ENCODE results near the gene RNASEH2B. TPM values are rescaled to one million over a fixed set of nuclear protein-coding genes. Genes with fewer than 3 reads are reported as not detected.
A peak's percentile ranks its signal among the peaks of the same experiment; 100 is the strongest.

RNASEH2B gene
- total RNA-seq, 1 donor from 2014 or later: 9.3 TPM

DNA sequence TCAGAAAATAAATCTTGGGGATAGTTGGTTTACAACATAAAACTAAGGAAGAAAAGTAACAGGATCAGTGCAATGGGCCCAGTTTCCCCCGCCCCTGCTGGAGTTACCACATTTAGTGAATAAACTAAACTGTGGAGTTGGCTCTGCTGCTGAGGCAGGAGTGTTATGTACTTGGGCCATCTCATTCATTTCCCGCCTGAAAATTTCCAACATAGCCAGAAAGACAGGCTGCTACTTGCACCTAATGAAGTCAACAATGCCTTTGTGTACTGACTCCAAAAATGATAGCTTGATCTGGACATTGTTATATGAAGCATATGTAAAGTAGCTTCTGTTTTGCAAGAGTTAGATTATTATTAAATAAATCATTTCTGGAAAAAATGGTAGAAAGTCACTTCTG is 7.9 kb upstream of the RNASEH2B start:
- Mint-ChIP-seq H3K4me1 (ENCODE audit: unreplicated experiment) (no peaks in the 10 kb centered on the region), H3K4me3 (ENCODE audit: unreplicated experiment) (no peak overlapping the region), H3K36me3 (ENCODE audit: low read depth, unreplicated experiment) (no peaks in the 10 kb centered on the region), H3K9me3 (ENCODE audit: unreplicated experiment) (no peaks in the 10 kb centered on the region), H3K27ac (ENCODE audit: unreplicated experiment) (no peak overlapping the region), H3K27me3 (ENCODE audit: unreplicated experiment) (no peaks in the 10 kb centered on the region)
- TF ChIP-seq, protein P1, sequence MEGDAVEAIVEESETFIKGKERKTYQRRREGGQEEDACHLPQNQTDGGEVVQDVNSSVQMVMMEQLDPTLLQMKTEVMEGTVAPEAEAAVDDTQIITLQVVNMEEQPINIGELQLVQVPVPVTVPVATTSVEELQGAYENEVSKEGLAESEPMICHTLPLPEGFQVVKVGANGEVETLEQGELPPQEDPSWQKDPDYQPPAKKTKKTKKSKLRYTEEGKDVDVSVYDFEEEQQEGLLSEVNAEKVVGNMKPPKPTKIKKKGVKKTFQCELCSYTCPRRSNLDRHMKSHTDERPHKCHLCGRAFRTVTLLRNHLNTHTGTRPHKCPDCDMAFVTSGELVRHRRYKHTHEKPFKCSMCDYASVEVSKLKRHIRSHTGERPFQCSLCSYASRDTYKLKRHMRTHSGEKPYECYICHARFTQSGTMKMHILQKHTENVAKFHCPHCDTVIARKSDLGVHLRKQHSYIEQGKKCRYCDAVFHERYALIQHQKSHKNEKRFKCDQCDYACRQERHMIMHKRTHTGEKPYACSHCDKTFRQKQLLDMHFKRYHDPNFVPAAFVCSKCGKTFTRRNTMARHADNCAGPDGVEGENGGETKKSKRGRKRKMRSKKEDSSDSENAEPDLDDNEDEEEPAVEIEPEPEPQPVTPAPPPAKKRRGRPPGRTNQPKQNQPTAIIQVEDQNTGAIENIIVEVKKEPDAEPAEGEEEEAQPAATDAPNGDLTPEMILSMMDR (IDR thresholded peaks at IDR 0.05; ENCODE audit: unreplicated experiment): no peak
- DNase-seq (ENCODE audit: low spot score): no peak

DNA sequence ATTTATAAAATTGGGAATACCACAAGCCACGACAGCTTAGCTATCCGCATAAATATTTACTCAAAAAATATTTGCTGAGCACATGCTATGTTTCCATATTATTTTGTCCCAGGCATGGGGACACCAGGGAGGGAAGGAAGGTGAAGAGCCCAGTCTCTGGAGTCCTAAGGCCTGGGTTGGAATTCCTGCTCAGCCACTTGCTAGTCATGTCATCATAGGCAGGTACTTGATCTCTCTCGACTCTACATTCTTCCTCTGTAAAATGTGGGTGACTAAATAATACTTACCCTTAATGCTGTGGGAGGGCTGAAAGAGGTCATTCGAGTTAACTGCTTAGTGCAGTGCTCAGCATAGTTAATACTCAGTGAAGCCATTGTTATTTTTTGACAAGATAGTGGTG is 4.3 kb upstream of the RNASEH2B start:
- Mint-ChIP-seq H3K27me3 (ENCODE audit: unreplicated experiment) (no peaks in the 10 kb centered on the region), H3K36me3 (ENCODE audit: low read depth, unreplicated experiment) (no peaks in the 10 kb centered on the region), H3K4me3 (ENCODE audit: unreplicated experiment) (no peak overlapping the region), H3K9me3 (ENCODE audit: unreplicated experiment) (no peaks in the 10 kb centered on the region), H3K27ac (ENCODE audit: unreplicated experiment) (no peak overlapping the region), H3K4me1 (ENCODE audit: unreplicated experiment) (no peaks in the 10 kb centered on the region)
- DNase-seq (ENCODE audit: low spot score): no peak
- TF ChIP-seq, protein P1 (IDR thresholded peaks at IDR 0.05; ENCODE audit: unreplicated experiment): no peak

DNA sequence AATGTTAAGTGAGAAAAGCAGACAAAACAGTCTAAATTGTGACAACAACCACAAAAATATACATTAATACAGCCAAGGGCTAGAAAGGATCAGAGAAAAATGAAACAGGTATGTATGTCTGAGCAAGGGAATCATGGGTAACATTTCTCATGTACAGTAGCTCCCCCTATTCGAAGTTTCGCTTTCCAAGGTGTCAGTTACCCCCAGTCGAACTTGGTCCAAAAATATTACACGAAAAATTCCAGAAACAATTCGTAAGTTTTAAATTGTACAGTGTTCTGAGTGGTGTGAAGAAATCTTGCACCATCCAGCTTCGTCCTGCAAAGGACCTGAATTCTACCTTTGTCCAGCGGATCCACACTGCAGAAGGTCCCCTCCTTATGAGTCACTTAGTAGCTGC is 1.8 kb upstream of the RNASEH2B start:
- TF ChIP-seq, protein P1 (IDR thresholded peaks at IDR 0.05; ENCODE audit: unreplicated experiment): no peak
- no peaks in the 10 kb centered on the region for H3K36me3 Mint-ChIP-seq (ENCODE audit: low read depth, unreplicated experiment)
- H3K27ac Mint-ChIP-seq (ENCODE audit: unreplicated experiment): no peak overlapping the region
- DNase-seq (ENCODE audit: low spot score): no peak
- peaks cover 3% of the 10 kb centered on the region for H3K27me3 Mint-ChIP-seq (ENCODE audit: unreplicated experiment)
- H3K4me3 Mint-ChIP-seq (ENCODE audit: unreplicated experiment): no peak overlapping the region
- H3K9me3 Mint-ChIP-seq (ENCODE audit: unreplicated experiment): no peaks in the 10 kb centered on the region
- peaks cover 8% of the 10 kb centered on the region for H3K4me1 Mint-ChIP-seq (ENCODE audit: unreplicated experiment)

DNA sequence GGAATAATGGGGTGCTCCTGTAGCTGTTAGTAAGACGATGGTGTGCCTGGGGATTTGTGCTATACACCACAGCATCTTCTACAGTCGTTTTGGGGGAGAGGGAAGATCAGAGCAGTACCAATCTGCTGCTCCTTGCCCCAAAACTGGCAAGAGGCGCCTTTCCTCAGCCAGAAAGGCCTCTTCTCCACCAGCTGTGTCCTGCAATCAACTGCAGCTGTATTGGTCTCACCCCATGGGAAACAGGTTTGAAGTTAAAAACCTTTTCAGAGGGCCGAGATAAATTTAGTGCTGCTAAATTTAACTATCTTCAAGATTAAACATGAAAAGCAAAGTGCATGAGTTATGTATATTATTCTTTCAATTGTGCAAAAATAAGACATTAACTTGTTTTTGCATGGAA is 1.2 kb upstream of the RNASEH2B start:
- Mint-ChIP-seq H3K36me3 (ENCODE audit: low read depth, unreplicated experiment) (no peaks in the 10 kb centered on the region), H3K9me3 (ENCODE audit: unreplicated experiment) (no peaks in the 10 kb centered on the region), H3K27me3 (ENCODE audit: unreplicated experiment) (peaks cover 3% of the 10 kb centered on the region), H3K4me1 (ENCODE audit: unreplicated experiment) (peaks cover 8% of the 10 kb centered on the region), H3K4me3 (ENCODE audit: unreplicated experiment) (no peak overlapping the region), H3K27ac (ENCODE audit: unreplicated experiment) (no peak overlapping the region)
- DNase-seq (ENCODE audit: low spot score): no peak
- TF ChIP-seq, protein P1 (IDR thresholded peaks at IDR 0.05; ENCODE audit: unreplicated experiment): no peak

DNA sequence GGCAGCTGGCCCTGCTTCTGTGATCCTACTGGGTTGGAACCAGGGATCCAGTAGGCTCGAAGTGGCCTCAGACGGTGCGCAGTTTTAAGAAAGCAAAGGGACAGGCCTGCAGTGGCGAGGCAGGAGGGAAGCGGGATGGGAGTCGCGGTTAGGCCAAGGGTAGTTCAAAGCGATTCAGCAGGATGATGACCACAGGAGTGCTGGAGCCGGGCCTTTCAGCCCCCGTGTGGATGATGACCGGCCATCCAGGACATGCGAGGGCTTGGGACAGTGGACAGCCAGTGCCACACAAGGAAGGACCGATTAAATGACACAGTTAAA is 854 bp downstream of the RNASEH2B start:
- no peaks in the 10 kb centered on the region for H3K36me3 Mint-ChIP-seq (ENCODE audit: low read depth, unreplicated experiment)
- TF ChIP-seq, protein P1 (IDR thresholded peaks at IDR 0.05; ENCODE audit: unreplicated experiment): no peak
- peaks cover 8% of the 10 kb centered on the region for H3K4me1 Mint-ChIP-seq (ENCODE audit: unreplicated experiment)
- peak overlapping the region; percentile 71 for H3K4me3 Mint-ChIP-seq (ENCODE audit: unreplicated experiment)
- no peak overlapping the region for H3K27ac Mint-ChIP-seq (ENCODE audit: unreplicated experiment)
- H3K27me3 Mint-ChIP-seq (ENCODE audit: unreplicated experiment): peaks cover 3% of the 10 kb centered on the region
- DNase-seq (ENCODE audit: low spot score): peak; percentile 23
- no peaks in the 10 kb centered on the region for H3K9me3 Mint-ChIP-seq (ENCODE audit: unreplicated experiment)

Data from endothelial cell (in vitro differentiated cells).